Measurements from ENCODE around the gene PGC. TPM values are rescaled to one million over a fixed set of nuclear protein-coding genes. Genes with fewer than 3 reads are reported as not detected.

The PGC gene
- total RNA-seq, result not detected
- 10 to 100 TPM in 1 of 3 donors, 1 to 10 TPM in 1, under 1 TPM in 1; 0.07 to 12.6 (median 9.2) TPM for polyA plus RNA-seq

- Histone ChIP-seq H3K27me3 (no peaks in the 10 kb centered on the region), H3K9me3 (no peaks in the 10 kb centered on the region), H3K36me3 (no peaks in the 10 kb centered on the region), H3K27ac (no peak within 1 kb of the TSS), H3K4me1 (no peaks in the 10 kb centered on the region), H3K4me3 (no peak within 1 kb of the TSS)
- TF ChIP-seq POLR2A (IDR thresholded peaks at IDR 0.05) (no peak), EP300 (IDR thresholded peaks at IDR 0.05) (no peak), CTCF (IDR thresholded peaks at IDR 0.05) (no peak), POLR2AphosphoS5 (IDR thresholded peaks at IDR 0.05) (no peak)
- intact Hi-C loops (cut with DNase I), result no loop called here
- no peak for DNase-seq
- WGBS, 2 donors, result 80 to 89% methylated on average over 15 of the region's 15 CpGs
Observed at GRCh38 chr6:41747256-41748101, at the start of gene PGC. PGC (minus strand) TSS chr6:41747397; CDS start chr6:41747334, 63 bp downstream.

- WGBS, 2 donors, result 88 to 92% methylated on average over 2 of the region's 2 CpGs
- intact Hi-C loops (cut with DNase I), result no loop called here
- H3K36me3 ChIP-seq, result peaks cover 0 to 63% (median 8%) of the 10 kb centered on the region in 4 donors
Observed at GRCh38 chr6:41796474-41796873, 49.3 kb upstream of the PGC start.

GRCh38 chr6:41791984-41792383 is 44.8 kb upstream of the PGC start:
- no peak overlapping the region for H3K27ac ChIP-seq
- no peak for DNase-seq
- no peak for TF ChIP-seq CTCF (IDR thresholded peaks at IDR 0.05)
- TF ChIP-seq EP300 (IDR thresholded peaks at IDR 0.05), result no peak
- no peak for TF ChIP-seq POLR2AphosphoS5 (IDR thresholded peaks at IDR 0.05)
- no peak for TF ChIP-seq POLR2A (IDR thresholded peaks at IDR 0.05)
- no peaks in the 10 kb centered on the region for H3K9me3 ChIP-seq
- H3K4me3 ChIP-seq, result no peak overlapping the region
- no peaks in the 10 kb centered on the region for H3K27me3 ChIP-seq
- H3K36me3 ChIP-seq, result peaks cover 0 to 72% (median 22%) of the 10 kb centered on the region in 4 donors
- H3K4me1 ChIP-seq, result peaks cover 0 to 14% (median 9%) of the 10 kb centered on the region in 4 donors
- WGBS, 2 donors, result 86 to 91% methylated on average over 4 of the region's 4 CpGs
- intact Hi-C loops (cut with DNase I), result no loop called here

More at GRCh38 chr6:41796474-41796873, 49.3 kb upstream of the PGC start:
- no peak for TF ChIP-seq EP300 (IDR thresholded peaks at IDR 0.05)
- TF ChIP-seq CTCF (IDR thresholded peaks at IDR 0.05), result no peak
- no peaks in the 10 kb centered on the region for H3K9me3 ChIP-seq
- H3K4me3 ChIP-seq, result no peak overlapping the region
- H3K4me1 ChIP-seq, result no peaks in the 10 kb centered on the region
- DNase-seq, result no peak
- H3K27me3 ChIP-seq, result no peaks in the 10 kb centered on the region
- no peak overlapping the region for H3K27ac ChIP-seq

- no peak for TF ChIP-seq EP300 (IDR thresholded peaks at IDR 0.05)
- TF ChIP-seq CTCF (IDR thresholded peaks at IDR 0.05), result no peak
- no peak for TF ChIP-seq POLR2AphosphoS5 (IDR thresholded peaks at IDR 0.05)
- no peak for TF ChIP-seq POLR2A (IDR thresholded peaks at IDR 0.05)
- DNase-seq, result no peak
- H3K27me3 ChIP-seq, result no peaks in the 10 kb centered on the region
- no peak overlapping the region for H3K4me3 ChIP-seq
- 66 to 88% methylated on average over 1 of the region's 1 CpG for WGBS, 2 donors
- peaks cover 0 to 15% (median 10%) of the 10 kb centered on the region in 4 donors for H3K4me1 ChIP-seq
- intact Hi-C loops (cut with DNase I), result no loop called here
- H3K27ac ChIP-seq, result no peak overlapping the region
- no peaks in the 10 kb centered on the region for H3K9me3 ChIP-seq
- peaks cover 0 to 67% (median 22%) of the 10 kb centered on the region in 4 donors for H3K36me3 ChIP-seq
Observed at GRCh38 chr6:41791305-41791704, 44.1 kb upstream of the PGC start.

Measured in sigmoid colon (tissue), 7 donors.